Measurements from ENCODE around the gene C1orf174. TPM values are rescaled to one million over a fixed set of nuclear protein-coding genes. Genes with fewer than 3 reads are reported as not detected.

The C1orf174 gene
- total and polyA plus RNA-seq, 4 donors = 18.5 to 29.1 (median 25.5) TPM

DNA sequence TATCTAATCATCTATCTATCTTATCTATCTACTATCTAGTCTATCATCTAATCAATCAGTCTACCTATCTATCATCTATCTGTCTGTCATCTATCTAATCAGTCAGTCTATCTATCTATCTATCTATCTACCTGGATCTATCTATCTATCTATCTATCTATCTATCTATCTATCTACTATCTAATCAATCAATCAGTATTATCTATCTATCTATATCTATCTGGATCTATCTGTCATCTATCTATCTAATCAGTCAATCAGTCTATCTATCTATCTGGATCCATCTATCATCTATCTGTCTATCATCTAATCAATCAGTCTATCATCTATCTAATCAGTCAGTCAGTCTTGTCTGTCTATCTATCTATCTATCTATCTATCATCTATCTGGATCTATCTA lies 26.9 kb upstream of the C1orf174 start:
- no peaks in the 10 kb centered on the region for H3K36me3 ChIP-seq (ENCODE audit: control insufficient read depth, insufficient read depth, low read length)
- H3K9me3 ChIP-seq (ENCODE audit: control insufficient read depth, insufficient read depth, low read length) = no peaks in the 10 kb centered on the region
- no peaks in the 10 kb centered on the region for H3K27me3 ChIP-seq (ENCODE audit: control insufficient read depth, insufficient read depth, low read length)
- no peak for DNase-seq (ENCODE audit: low read depth in 4 of 6, low spot score in 6 of 6)
- no peak overlapping the region for H3K27ac ChIP-seq (ENCODE audit: low read depth, low read length)
- no peak overlapping the region for H3K4me3 ChIP-seq (ENCODE audit: low read depth, low read length)
- peaks cover 26% of the 10 kb centered on the region for H3K4me1 ChIP-seq (ENCODE audit: control insufficient read depth, insufficient read depth, low read length)

GRCh38 chr1:3925762-3926161 lies 25.7 kb upstream of the C1orf174 start:
- H3K27me3 ChIP-seq (ENCODE audit: control insufficient read depth, insufficient read depth, low read length) = no peaks in the 10 kb centered on the region
- H3K9me3 ChIP-seq (ENCODE audit: control insufficient read depth, insufficient read depth, low read length) = no peaks in the 10 kb centered on the region
- DNase-seq (ENCODE audit: low read depth in 4 of 6, low spot score in 6 of 6) = no peak
- H3K27ac ChIP-seq (ENCODE audit: low read depth, low read length) = no peak overlapping the region
- H3K4me1 ChIP-seq (ENCODE audit: control insufficient read depth, insufficient read depth, low read length) = peaks cover 20% of the 10 kb centered on the region
- no peak overlapping the region for H3K4me3 ChIP-seq (ENCODE audit: low read depth, low read length)
- WGBS (ENCODE audit: insufficient coverage) = 80% methylated on average over 7 of the region's 8 CpGs
- no peaks in the 10 kb centered on the region for H3K36me3 ChIP-seq (ENCODE audit: control insufficient read depth, insufficient read depth, low read length)

DNA sequence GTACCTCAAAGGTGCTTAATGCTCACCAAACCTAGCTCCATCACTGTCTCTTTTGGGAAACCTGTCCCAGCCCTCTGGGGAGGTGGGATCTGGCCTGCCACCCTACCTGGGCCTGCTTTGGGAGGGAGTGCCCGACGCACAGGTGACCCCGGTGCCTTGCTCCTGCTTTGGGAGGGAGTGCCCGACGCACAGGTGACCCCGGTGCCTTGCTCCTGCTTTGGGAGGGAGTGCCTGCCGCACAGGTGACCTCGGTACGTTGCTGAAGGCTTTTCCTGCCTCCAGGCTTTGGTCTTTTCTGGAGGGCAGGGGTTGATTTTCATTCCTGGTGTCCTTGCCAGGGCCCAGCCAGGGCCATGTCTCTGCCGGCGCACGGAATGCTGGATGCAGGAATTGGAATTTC lies 25.2 kb upstream of the C1orf174 start:
- 91% methylated on average over 12 of the region's 12 CpGs for WGBS (ENCODE audit: insufficient coverage)
- Histone ChIP-seq H3K27ac (ENCODE audit: low read depth, low read length) (no peak overlapping the region), H3K4me3 (ENCODE audit: low read depth, low read length) (no peak overlapping the region), H3K9me3 (ENCODE audit: control insufficient read depth, insufficient read depth, low read length) (no peaks in the 10 kb centered on the region), H3K36me3 (ENCODE audit: control insufficient read depth, insufficient read depth, low read length) (no peaks in the 10 kb centered on the region), H3K4me1 (ENCODE audit: control insufficient read depth, insufficient read depth, low read length) (peaks cover 20% of the 10 kb centered on the region), H3K27me3 (ENCODE audit: control insufficient read depth, insufficient read depth, low read length) (no peaks in the 10 kb centered on the region)
- no peak for DNase-seq (ENCODE audit: low read depth in 4 of 6, low spot score in 6 of 6)

DNA sequence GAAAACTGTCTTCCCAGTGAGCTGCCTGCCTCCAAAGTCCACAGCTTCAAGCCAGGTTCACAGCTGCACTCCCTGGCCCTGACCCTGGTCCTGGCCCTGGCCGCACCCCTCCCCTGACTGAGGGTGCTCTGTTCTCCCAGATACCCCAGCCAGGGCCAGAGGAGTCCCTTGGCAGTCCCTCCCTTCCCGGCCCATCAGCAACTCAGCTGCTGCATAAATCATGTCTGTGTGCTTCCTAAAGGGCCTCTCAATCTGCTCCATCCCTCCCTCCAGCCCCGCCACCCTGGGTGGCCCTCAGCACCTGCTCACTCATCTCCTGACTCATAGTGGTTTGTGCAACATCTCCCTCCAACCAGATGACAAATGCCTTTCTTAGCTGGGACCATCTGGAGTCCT lies 24.8 kb upstream of the C1orf174 start:
- H3K4me1 ChIP-seq (ENCODE audit: control insufficient read depth, insufficient read depth, low read length) = peaks cover 20% of the 10 kb centered on the region
- DNase-seq (ENCODE audit: low read depth in 4 of 6, low spot score in 6 of 6) = no peak
- H3K27ac ChIP-seq (ENCODE audit: low read depth, low read length) = no peak overlapping the region
- H3K36me3 ChIP-seq (ENCODE audit: control insufficient read depth, insufficient read depth, low read length) = no peaks in the 10 kb centered on the region
- no peaks in the 10 kb centered on the region for H3K27me3 ChIP-seq (ENCODE audit: control insufficient read depth, insufficient read depth, low read length)
- H3K9me3 ChIP-seq (ENCODE audit: control insufficient read depth, insufficient read depth, low read length) = no peaks in the 10 kb centered on the region
- no peak overlapping the region for H3K4me3 ChIP-seq (ENCODE audit: low read depth, low read length)
- 20% methylated on average over 3 of the region's 3 CpGs for WGBS (ENCODE audit: insufficient coverage)

DNA sequence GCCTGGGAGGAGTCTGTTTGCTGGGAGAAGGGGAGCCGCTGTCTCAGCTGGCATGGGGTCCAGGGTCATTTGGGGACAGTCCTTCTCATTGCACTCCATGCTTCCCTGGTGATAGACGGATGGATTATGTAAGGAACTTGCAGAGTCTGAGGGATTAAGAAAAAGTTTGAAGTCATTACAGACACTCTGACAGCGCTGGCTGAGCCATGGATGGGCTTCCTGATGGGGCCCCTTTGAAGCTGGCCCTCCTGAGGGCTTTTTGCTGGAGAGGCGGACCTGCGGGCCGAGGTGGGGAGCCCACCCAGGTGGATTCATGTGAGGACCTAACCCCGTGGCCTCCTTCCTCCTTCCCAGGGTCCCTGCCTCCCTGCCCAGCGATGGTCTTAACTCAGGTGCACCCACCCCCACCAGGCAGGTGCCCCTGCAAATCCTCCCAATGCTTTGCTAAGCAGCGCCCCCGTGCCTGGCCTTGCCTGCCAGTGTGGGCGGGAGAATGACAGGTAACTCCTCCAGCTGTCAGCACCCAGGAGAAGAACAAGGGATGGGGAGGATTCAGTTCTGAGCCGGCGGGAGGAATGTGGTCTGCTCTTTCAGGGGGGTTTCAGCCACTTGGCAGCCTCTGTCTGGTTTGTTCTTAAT lies 24.2 kb upstream of the C1orf174 start:
- DNase-seq (ENCODE audit: low read depth in 4 of 6, low spot score in 6 of 6) = no peak
- WGBS (ENCODE audit: insufficient coverage) = 54% methylated on average over 13 of the region's 13 CpGs
- H3K27me3 ChIP-seq (ENCODE audit: control insufficient read depth, insufficient read depth, low read length) = no peaks in the 10 kb centered on the region
- no peaks in the 10 kb centered on the region for H3K9me3 ChIP-seq (ENCODE audit: control insufficient read depth, insufficient read depth, low read length)
- H3K36me3 ChIP-seq (ENCODE audit: control insufficient read depth, insufficient read depth, low read length) = no peaks in the 10 kb centered on the region
- peaks cover 20% of the 10 kb centered on the region for H3K4me1 ChIP-seq (ENCODE audit: control insufficient read depth, insufficient read depth, low read length)
- no peak overlapping the region for H3K4me3 ChIP-seq (ENCODE audit: low read depth, low read length)
- no peak overlapping the region for H3K27ac ChIP-seq (ENCODE audit: low read depth, low read length)

GRCh38 chr1:3923378-3924185 lies 23.5 kb upstream of the C1orf174 start:
- Histone ChIP-seq H3K4me1 (ENCODE audit: control insufficient read depth, insufficient read depth, low read length) (peaks cover 16% of the 10 kb centered on the region), H3K4me3 (ENCODE audit: low read depth, low read length) (no peak overlapping the region), H3K27me3 (ENCODE audit: control insufficient read depth, insufficient read depth, low read length) (no peaks in the 10 kb centered on the region), H3K36me3 (ENCODE audit: control insufficient read depth, insufficient read depth, low read length) (no peaks in the 10 kb centered on the region), H3K9me3 (ENCODE audit: control insufficient read depth, insufficient read depth, low read length) (no peaks in the 10 kb centered on the region), H3K27ac (ENCODE audit: low read depth, low read length) (no peak overlapping the region)
- WGBS (ENCODE audit: insufficient coverage) = 76% methylated on average over 21 of the region's 25 CpGs
- DNase-seq (ENCODE audit: low read depth in 4 of 6, low spot score in 6 of 6) = no peak

DNA sequence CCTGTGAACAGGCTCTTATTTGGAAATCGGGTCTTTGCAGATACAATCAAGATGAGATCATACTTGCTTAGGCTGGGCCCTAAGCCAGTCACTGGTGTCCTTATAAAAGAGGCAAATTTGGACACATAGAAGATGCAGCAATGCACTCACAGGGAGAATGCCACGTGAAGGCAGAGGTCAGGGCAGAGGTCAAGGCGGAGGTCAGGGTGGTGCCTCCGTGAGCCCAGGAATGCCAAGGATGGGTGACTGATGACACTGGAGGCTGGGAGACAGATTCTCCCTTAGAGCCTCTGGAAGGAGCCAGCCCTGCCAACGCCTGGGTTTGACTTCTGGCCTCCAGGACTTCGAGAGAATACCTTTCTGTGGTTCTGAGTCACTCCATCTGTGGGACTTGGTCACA lies 22.8 kb upstream of the C1orf174 start:
- no peak overlapping the region for H3K27ac ChIP-seq (ENCODE audit: low read depth, low read length)
- H3K36me3 ChIP-seq (ENCODE audit: control insufficient read depth, insufficient read depth, low read length) = no peaks in the 10 kb centered on the region
- no peaks in the 10 kb centered on the region for H3K9me3 ChIP-seq (ENCODE audit: control insufficient read depth, insufficient read depth, low read length)
- no peak for DNase-seq (ENCODE audit: low read depth in 4 of 6, low spot score in 6 of 6)
- no peaks in the 10 kb centered on the region for H3K27me3 ChIP-seq (ENCODE audit: control insufficient read depth, insufficient read depth, low read length)
- no peak overlapping the region for H3K4me3 ChIP-seq (ENCODE audit: low read depth, low read length)
- peaks cover 11% of the 10 kb centered on the region for H3K4me1 ChIP-seq (ENCODE audit: control insufficient read depth, insufficient read depth, low read length)
- WGBS (ENCODE audit: insufficient coverage) = 77% methylated on average over 6 of the region's 6 CpGs

GRCh38 chr1:3922201-3922725 lies 22.2 kb upstream of the C1orf174 start:
- no peak for DNase-seq (ENCODE audit: low read depth in 4 of 6, low spot score in 6 of 6)
- WGBS (ENCODE audit: insufficient coverage) = 96% methylated on average over 4 of the region's 6 CpGs
- Histone ChIP-seq H3K27ac (ENCODE audit: low read depth, low read length) (no peak overlapping the region), H3K27me3 (ENCODE audit: control insufficient read depth, insufficient read depth, low read length) (no peaks in the 10 kb centered on the region), H3K36me3 (ENCODE audit: control insufficient read depth, insufficient read depth, low read length) (no peaks in the 10 kb centered on the region), H3K9me3 (ENCODE audit: control insufficient read depth, insufficient read depth, low read length) (no peaks in the 10 kb centered on the region), H3K4me3 (ENCODE audit: low read depth, low read length) (no peak overlapping the region), H3K4me1 (ENCODE audit: control insufficient read depth, insufficient read depth, low read length) (peaks cover 11% of the 10 kb centered on the region)

DNA sequence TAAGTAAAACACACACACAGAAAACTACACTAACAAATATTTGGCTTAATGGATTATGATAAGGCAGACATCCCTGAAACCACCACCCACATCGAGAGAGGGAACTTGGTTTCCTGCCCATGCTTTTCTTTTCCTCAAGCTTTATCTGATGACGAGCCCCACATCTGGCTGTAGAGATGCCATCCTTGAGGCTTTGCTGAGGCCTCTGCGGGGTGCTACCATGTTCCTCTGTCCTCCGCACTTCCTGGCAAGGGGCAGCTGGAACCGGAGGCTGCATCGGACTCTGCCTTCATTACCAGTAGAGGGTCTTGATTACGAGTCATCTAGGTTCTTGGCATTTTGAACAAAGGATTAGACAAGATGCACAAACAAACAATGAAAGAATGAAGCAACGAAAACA lies 21.7 kb upstream of the C1orf174 start:
- Histone ChIP-seq H3K9me3 (ENCODE audit: control insufficient read depth, insufficient read depth, low read length) (no peaks in the 10 kb centered on the region), H3K4me1 (ENCODE audit: control insufficient read depth, insufficient read depth, low read length) (peaks cover 11% of the 10 kb centered on the region), H3K36me3 (ENCODE audit: control insufficient read depth, insufficient read depth, low read length) (no peaks in the 10 kb centered on the region), H3K4me3 (ENCODE audit: low read depth, low read length) (no peak overlapping the region), H3K27ac (ENCODE audit: low read depth, low read length) (no peak overlapping the region), H3K27me3 (ENCODE audit: control insufficient read depth, insufficient read depth, low read length) (no peaks in the 10 kb centered on the region)
- WGBS (ENCODE audit: insufficient coverage) = 79% methylated on average over 8 of the region's 8 CpGs
- no peak for DNase-seq (ENCODE audit: low read depth in 4 of 6, low spot score in 6 of 6)

DNA sequence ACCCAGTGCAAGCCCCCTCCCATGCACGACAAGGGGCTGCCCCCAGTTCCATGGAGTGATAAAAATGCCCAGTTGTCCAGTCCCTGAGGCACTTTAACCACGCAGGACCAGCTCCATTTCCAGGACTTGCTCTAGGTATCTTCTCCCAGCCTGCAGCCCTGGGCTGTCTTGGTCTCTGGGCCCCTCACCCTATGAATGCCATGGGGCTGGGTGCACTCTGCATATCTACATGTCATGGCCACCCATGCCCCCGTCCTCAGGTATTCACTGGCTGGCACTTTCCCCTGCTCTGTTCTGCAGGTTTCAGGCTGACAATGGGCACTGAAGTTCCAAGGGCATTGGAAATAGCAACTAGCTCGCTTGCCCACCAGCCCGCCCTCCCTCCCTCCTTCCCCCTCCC lies 19.6 kb upstream of the C1orf174 start:
- H3K4me1 ChIP-seq (ENCODE audit: control insufficient read depth, insufficient read depth, low read length) = peaks cover 8% of the 10 kb centered on the region
- no peak overlapping the region for H3K4me3 ChIP-seq (ENCODE audit: low read depth, low read length)
- no peaks in the 10 kb centered on the region for H3K9me3 ChIP-seq (ENCODE audit: control insufficient read depth, insufficient read depth, low read length)
- WGBS (ENCODE audit: insufficient coverage) = 85% methylated on average over 3 of the region's 5 CpGs
- no peaks in the 10 kb centered on the region for H3K36me3 ChIP-seq (ENCODE audit: control insufficient read depth, insufficient read depth, low read length)
- H3K27me3 ChIP-seq (ENCODE audit: control insufficient read depth, insufficient read depth, low read length) = no peaks in the 10 kb centered on the region
- DNase-seq (ENCODE audit: low read depth in 4 of 6, low spot score in 6 of 6) = no peak
- no peak overlapping the region for H3K27ac ChIP-seq (ENCODE audit: low read depth, low read length)

Measured in spinal cord (tissue), 10 donors.